ENCODE results near the gene CXCL3. TPM values are rescaled to one million over a fixed set of nuclear protein-coding genes. Genes with fewer than 3 reads are reported as not detected.

CXCL3 gene
- total RNA-seq, 1 donor from 2014 or later: 0.12 TPM

- intact Hi-C loops (cut with micrococcal nuclease): no loop called here
Observed at GRCh38 chr4:74014332-74014731, 24.2 kb downstream of the CXCL3 start.

DNA sequence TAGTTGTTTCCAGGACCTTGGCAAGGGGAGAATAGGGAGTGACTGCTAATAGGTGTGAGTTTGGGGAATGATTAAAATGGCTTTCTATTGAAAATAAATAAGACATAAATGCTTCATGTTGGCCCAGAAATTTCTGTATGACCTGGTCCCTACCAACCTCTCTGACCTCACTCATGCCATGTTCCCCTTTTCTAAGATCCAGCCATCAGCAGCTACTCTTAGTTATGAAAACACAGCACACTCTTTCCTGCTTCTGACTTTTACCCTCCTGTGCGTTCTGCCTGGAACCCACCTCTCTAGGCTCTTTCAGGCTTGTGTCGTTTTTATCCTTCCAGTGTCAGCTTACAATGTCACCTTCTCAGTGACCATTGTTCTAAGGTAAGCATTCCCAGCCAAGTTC lies 25.2 kb downstream of the CXCL3 start:
- intact Hi-C loops (cut with micrococcal nuclease): no loop called here

GRCh38 chr4:74012130-74012529 lies 26.4 kb downstream of the CXCL3 start:
- intact Hi-C loops (cut with micrococcal nuclease): no loop called here

GRCh38 chr4:74009307-74009706 lies 29.2 kb downstream of the CXCL3 start:
- intact Hi-C loops (cut with micrococcal nuclease): no loop called here

- intact Hi-C loops (cut with micrococcal nuclease): no loop called here
Observed at GRCh38 chr4:74006009-74006476, 32.4 kb downstream of the CXCL3 start.

DNA sequence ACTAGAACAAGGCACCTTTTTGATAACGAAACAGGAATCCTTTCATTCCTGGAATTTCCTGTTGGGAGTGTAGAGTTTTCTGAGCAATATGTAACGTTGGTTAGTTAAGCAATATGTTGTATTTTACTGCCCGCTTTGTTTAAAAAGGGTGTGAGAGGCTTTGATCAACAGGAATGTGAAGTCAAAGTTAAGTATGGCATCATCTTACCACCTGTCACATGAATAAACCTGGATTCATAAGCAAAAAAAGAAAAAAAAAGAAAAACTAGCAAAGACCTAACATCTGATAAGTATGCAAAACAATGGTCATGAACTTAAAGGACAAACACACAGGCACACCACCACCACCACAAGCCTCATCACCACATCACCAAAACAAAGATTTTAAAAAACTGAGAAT lies 33.0 kb downstream of the CXCL3 start:
- intact Hi-C loops (cut with micrococcal nuclease): no loop called here

DNA sequence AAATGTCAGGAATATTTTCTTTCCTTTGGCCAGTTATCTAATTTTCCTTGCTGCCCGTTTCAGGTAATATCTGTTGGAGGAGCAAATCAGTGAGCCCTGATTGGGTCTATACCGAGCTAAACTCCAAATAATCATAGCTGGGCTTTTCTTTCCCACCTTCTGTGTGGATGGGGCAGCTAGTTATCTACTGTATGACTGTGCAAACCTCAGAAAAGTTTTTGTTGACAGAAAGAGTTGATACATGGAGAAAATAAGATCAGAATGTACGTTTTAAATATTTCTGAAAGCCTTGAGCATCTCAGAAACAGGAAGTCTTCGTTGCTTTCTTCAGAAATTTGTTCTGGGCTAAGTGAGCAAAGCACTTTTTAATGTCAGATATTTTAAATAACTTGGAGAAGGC lies 33.8 kb downstream of the CXCL3 start:
- intact Hi-C loops (cut with micrococcal nuclease): no loop called here

DNA sequence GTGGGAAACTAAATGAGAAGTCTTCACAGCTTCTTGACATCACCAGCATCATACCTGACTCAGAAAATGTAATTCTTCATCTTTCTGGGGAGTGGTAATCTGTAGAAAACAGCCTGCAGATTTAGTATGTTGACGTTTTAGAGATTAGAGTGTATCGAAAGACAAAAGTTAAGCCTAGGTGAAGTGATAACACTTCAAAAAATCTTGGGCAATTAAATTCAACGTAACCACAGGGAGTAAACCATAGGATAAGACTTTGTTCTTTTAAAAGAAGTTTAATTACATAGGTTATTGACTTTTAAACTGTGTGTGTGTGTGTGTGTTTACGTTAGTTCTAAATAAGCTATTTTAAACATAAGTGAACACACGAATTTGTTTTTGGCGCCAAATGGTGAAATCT lies 38.2 kb downstream of the CXCL3 start:
- intact Hi-C loops (cut with micrococcal nuclease): no loop called here

DNA sequence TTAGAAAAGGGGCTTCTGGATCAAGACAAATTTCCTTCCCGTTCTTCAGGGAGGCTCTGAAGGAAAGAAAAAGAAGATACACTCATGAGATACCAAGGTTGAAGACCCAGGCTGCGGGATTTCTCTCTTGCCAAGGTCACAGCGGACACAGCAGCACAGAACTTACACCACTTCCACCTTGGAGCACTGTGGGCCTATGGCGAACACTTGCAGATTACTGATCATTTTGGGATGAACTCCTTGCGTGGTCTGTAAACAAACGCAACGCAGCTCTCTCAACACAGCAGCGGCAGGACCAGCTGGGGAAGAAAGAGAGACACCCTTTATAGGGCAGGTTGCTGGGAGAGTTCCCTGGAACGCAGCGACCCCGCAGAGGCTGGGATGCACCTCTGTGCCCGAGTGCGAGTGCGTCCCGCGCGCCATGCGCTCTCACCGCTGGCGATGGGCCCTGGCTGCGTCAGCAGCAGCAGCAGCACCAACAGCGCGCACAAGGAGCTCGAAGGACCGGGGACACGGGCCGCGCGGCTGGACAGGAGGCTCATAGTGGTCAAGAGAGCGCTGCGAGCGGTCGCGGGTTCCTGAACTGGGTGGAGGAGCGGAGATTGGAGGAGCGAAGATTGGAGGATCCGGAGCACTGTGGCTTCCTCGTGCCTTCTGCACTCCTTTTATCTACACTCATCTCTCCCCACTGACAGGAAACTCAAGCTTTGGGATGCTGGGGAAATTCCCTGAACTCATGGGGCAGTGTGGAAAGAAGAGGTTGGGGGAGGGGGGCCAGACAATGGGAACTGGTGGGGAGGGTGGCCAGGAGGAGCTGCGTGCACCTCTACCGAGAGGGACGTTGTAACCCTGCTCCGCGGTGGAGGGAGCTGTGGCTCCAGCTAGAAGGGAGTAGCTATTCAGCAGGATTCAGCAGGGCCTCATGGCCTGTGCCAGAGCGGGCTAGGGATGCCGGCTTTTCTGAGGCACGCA lies 40.2 kb downstream of the CXCL3 start, which contains the start of gene CXCL5:
Gene CXCL5, minus strand, starts transcription at position 638 of the 972 bp plus-strand sequence. Its CDS starts 96 bp downstream, at position 542.
- intact Hi-C loops (cut with micrococcal nuclease): no loop called here

- intact Hi-C loops (cut with micrococcal nuclease): no loop called here
Observed at GRCh38 chr4:73992050-73992449, 46.4 kb downstream of the CXCL3 start.

DNA sequence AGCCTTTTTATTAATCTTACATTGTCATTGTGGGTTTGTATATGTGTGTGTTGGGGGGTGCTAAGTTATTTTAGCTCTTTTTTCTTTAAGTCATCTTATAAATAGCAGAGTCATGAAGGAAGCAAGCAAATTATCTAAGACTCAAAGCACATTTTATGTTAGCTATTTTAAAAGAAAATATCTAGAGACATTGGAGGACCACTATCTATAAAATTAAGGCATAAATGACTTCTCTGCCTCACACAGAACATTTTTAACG lies 46.8 kb downstream of the CXCL3 start:
- intact Hi-C loops (cut with micrococcal nuclease): no loop called here

GRCh38 chr4:73990988-73991741 lies 47.3 kb downstream of the CXCL3 start:
- intact Hi-C loops (cut with micrococcal nuclease): no loop called here

- intact Hi-C loops (cut with micrococcal nuclease): no loop called here
Observed at GRCh38 chr4:73989928-73990327, 48.6 kb downstream of the CXCL3 start.

- intact Hi-C loops (cut with micrococcal nuclease): no loop called here
Observed at GRCh38 chr4:73989031-73989430, 49.5 kb downstream of the CXCL3 start.

GRCh38 chr4:73988061-73988460 lies 50.4 kb downstream of the CXCL3 start, which contains the start of gene PPBP:
PPBP (minus strand) TSS chr4:73988190; CDS start chr4:73988103, 87 bp downstream.
- intact Hi-C loops (cut with micrococcal nuclease): no loop called here

Other genes starting within 250 kb of the CXCL3 start
- gene CXCL6, start 202.0 kb downstream of the CXCL3 start, total RNA-seq: not detected in 2 replicates
- not detected in 2 replicates for gene PF4V1, start 185.4 kb downstream of the CXCL3 start, total RNA-seq
- gene CXCL1, start 169.3 kb downstream of the CXCL3 start, total RNA-seq: not detected in 2 replicates
- gene PF4, start 56.7 kb downstream of the CXCL3 start, total RNA-seq: not detected in 2 replicates
- not detected in 2 replicates for gene PPBP, start 50.5 kb downstream of the CXCL3 start, total RNA-seq
- not detected in 2 replicates for gene CXCL5, start 40.0 kb downstream of the CXCL3 start, total RNA-seq
- 0.44 TPM in 1 of 2 replicates, not detected in the other for gene CXCL2, start 60.5 kb upstream of the CXCL3 start, total RNA-seq
- gene MTHFD2L, start 119.4 kb upstream of the CXCL3 start, total RNA-seq: 6.3 and 7.7 TPM in 2 replicates